ENCODE data around the gene IDUA.

Gene IDUA

DNA sequence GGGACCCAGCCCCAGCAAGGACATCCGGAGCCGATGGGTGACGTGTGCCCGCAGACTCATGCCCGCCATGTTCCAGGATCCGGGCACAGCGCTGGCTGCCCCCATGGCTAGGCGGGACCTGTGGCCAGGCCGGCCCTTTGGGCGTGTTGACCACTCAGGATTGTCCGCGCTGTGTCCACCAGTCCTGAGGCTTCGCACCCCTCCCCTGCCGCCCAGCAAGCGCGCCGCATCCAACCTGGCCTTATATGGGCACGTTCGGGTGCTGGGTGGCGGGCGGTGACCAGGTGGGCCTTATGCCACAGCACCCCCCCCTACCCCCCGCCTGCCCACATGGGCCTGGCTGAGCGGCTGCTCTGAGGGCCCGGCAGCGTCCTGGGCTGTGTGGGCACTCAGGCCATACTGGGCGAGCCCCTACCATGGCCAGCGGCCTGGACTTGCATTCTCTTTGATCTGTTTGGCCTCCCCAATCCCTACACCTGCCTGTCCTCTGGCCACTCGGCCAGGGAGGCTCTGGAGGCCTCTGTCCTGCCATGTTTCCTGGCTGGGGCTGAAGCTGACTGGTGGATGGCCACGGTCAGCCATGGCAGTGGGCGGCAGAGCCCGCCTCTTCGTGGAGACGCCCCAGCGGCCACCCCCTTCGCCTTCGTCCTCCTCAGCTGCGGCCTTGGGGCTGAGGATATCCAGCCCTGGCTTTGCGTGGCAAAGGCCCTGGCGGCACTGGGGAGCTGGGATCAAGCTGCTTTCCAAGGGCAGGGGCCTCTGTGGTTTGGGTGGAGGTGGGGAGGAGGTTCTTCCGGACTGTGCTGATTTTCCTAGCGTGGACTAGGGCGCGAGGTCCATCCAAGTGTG, 26.6 kb downstream of the IDUA start:
- no peaks in the 10 kb centered on the region for H3K4me1 ChIP-seq (ENCODE audit: insufficient read depth, low read length)
- H3K4me3 ChIP-seq (ENCODE audit: low read length): no peak overlapping the region
- H3K27me3 ChIP-seq (ENCODE audit: insufficient read depth, low read length): peaks cover 39% of the 10 kb centered on the region
- no peaks in the 10 kb centered on the region for H3K36me3 ChIP-seq (ENCODE audit: insufficient read depth, low read depth, low read length)
- no peak overlapping the region for H3K27ac ChIP-seq (ENCODE audit: low read length)
- no peaks in the 10 kb centered on the region for H3K9me3 ChIP-seq (ENCODE audit: insufficient read depth, low read depth, low read length)
- no peak overlapping the region for H3K9ac ChIP-seq (ENCODE audit: low read depth, low read length)

DNA sequence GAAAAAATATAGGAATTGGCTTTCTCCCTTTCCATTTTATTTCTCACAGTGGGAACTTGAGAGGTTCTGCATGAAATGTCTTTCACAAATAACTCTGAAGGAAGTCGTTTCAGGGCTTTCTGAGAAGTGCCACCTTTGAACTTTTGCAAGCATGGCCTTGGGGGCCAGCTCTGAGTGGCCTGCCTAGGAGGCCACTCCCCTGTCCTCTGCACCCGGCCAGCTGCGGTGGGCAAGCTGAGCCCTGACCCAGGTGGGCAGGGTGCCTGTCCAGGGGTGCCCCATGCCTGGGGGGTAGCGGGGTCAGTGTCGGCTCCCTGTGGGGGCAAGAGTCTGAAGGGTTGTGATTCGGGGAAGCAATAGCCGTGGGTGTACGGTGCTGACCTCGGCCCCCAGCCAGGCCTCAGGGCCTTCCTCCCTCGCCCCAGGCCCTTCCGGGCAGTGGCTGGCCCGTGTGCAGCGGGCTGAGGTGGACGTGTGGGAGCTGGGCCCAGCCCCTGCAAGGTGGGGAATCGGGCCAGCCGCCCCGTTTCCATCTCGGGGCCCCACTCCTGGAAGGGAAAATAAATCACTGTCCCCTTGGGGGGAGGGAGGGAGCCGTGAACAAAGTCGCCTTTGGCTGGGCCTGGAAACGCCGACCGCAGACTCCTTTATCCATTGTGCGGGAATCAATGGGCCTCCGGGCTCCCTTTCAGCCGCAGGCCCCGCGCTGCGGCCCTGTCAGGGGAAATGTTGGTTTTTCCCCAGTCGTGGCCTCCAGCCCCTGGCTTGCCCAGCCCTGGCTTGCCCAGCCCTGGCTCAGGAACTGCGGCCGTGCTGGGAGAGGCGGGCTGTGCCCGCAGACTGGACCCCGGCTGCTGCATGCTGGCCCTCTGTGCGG, 27.7 kb downstream of the IDUA start:
- Histone ChIP-seq H3K9me3 (ENCODE audit: insufficient read depth, low read depth, low read length) (no peaks in the 10 kb centered on the region), H3K27me3 (ENCODE audit: insufficient read depth, low read length) (peaks cover 30% of the 10 kb centered on the region), H3K4me3 (ENCODE audit: low read length) (no peak overlapping the region), H3K9ac (ENCODE audit: low read depth, low read length) (no peak overlapping the region), H3K4me1 (ENCODE audit: insufficient read depth, low read length) (no peaks in the 10 kb centered on the region), H3K27ac (ENCODE audit: low read length) (no peak overlapping the region), H3K36me3 (ENCODE audit: insufficient read depth, low read depth, low read length) (no peaks in the 10 kb centered on the region)

DNA sequence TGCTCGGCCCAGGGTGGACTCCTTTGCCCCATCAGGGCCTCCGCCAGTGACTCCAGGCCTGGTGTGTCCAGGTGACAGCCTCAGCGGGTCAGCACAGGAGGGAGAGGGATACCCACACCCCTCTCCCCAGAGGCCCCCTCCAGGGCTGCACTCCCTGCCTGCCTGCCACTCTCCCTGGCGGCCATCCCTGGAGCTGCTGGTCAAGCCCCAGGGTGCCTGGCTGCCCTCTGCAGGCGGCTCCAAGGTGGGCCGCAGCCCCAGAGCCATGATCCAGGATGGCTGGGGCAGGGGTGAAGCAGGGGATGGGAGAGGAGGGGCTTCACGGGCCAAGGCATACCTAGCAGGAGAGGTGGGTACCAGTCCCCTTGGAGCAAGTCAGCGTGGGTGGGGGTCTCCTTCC, 28.3 kb downstream of the IDUA start:
- H3K9ac ChIP-seq (ENCODE audit: low read depth, low read length): no peak overlapping the region
- H3K27ac ChIP-seq (ENCODE audit: low read length): no peak overlapping the region
- H3K4me3 ChIP-seq (ENCODE audit: low read length): no peak overlapping the region
- no peaks in the 10 kb centered on the region for H3K9me3 ChIP-seq (ENCODE audit: insufficient read depth, low read depth, low read length)
- no peaks in the 10 kb centered on the region for H3K36me3 ChIP-seq (ENCODE audit: insufficient read depth, low read depth, low read length)
- H3K27me3 ChIP-seq (ENCODE audit: insufficient read depth, low read length): peaks cover 25% of the 10 kb centered on the region
- no peaks in the 10 kb centered on the region for H3K4me1 ChIP-seq (ENCODE audit: insufficient read depth, low read length)

DNA sequence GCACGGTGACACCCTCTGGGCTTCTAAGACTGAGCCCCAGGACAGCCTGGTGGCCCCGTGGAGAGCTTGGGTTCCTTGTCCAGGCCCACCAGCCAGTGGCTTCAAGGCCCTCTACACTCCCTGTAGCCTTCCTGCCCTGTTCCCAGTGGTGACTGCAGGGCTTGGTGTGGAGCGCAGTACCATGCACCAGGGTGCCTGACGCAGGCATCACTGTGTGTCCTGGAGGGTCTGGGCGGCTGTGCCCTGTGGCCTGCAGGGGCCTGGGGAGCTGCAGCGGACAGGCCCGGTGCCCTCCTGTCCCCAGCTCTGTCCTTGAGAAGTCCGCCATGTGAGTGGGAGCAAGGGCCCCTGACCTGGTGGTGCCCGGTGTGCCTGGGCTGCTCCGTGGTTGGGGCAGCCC, 28.9 kb downstream of the IDUA start:
- no peak overlapping the region for H3K4me3 ChIP-seq (ENCODE audit: low read length)
- no peaks in the 10 kb centered on the region for H3K36me3 ChIP-seq (ENCODE audit: insufficient read depth, low read depth, low read length)
- no peak overlapping the region for H3K9ac ChIP-seq (ENCODE audit: low read depth, low read length)
- H3K27ac ChIP-seq (ENCODE audit: low read length): no peak overlapping the region
- H3K4me1 ChIP-seq (ENCODE audit: insufficient read depth, low read length): no peaks in the 10 kb centered on the region
- peaks cover 19% of the 10 kb centered on the region for H3K27me3 ChIP-seq (ENCODE audit: insufficient read depth, low read length)
- H3K9me3 ChIP-seq (ENCODE audit: insufficient read depth, low read depth, low read length): no peaks in the 10 kb centered on the region

DNA sequence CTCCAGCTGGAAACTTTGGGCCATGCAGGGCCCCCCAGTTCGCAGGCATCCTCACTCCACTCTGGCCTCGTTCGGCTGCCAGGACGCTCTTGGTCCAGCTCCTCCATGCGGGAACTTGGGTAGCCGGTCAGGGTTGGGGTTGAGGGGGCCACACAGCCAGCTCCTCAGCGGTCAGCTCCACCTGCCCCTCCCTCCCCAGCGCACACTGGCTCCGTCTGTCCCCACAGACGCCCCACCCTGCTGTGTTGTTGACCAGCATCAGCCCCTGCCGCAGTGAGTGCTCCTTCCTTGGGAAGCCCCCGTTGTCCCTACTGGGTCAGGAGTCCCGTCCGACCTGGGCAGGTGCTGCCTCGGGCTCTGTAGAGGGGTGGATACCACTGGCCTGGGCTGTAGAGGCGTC, 30.4 kb downstream of the IDUA start:
- Histone ChIP-seq H3K9ac (ENCODE audit: low read depth, low read length) (no peak overlapping the region), H3K27ac (ENCODE audit: low read length) (no peak overlapping the region), H3K4me3 (ENCODE audit: low read length) (no peak overlapping the region), H3K27me3 (ENCODE audit: insufficient read depth, low read length) (peaks cover 15% of the 10 kb centered on the region), H3K4me1 (ENCODE audit: insufficient read depth, low read length) (no peaks in the 10 kb centered on the region), H3K9me3 (ENCODE audit: insufficient read depth, low read depth, low read length) (no peaks in the 10 kb centered on the region), H3K36me3 (ENCODE audit: insufficient read depth, low read depth, low read length) (no peaks in the 10 kb centered on the region)

DNA sequence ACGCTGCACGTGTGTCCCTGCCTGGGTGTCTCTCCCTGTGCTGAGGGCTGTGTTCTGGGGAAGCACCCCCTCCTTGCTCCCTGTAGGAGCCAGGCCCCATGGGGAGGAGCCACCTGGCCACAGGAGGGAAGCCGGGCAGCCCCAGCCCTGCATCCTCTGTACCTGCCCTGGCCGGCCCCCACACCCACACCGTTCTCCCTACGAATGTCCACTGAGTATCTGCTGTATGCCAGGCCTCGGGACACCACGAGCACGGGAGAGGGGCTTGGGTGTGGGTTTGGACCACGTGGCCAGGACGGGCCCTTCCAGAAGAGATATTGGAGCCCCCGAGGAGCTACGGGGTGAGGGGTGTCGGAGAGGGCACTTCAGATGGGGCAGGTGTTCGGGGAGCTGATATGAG, 30.9 kb downstream of the IDUA start:
- Histone ChIP-seq H3K27me3 (ENCODE audit: insufficient read depth, low read length) (peaks cover 12% of the 10 kb centered on the region), H3K36me3 (ENCODE audit: insufficient read depth, low read depth, low read length) (no peaks in the 10 kb centered on the region), H3K4me1 (ENCODE audit: insufficient read depth, low read length) (no peaks in the 10 kb centered on the region), H3K27ac (ENCODE audit: low read length) (no peak overlapping the region), H3K9me3 (ENCODE audit: insufficient read depth, low read depth, low read length) (no peaks in the 10 kb centered on the region), H3K9ac (ENCODE audit: low read depth, low read length) (no peak overlapping the region), H3K4me3 (ENCODE audit: low read length) (no peak overlapping the region)

DNA sequence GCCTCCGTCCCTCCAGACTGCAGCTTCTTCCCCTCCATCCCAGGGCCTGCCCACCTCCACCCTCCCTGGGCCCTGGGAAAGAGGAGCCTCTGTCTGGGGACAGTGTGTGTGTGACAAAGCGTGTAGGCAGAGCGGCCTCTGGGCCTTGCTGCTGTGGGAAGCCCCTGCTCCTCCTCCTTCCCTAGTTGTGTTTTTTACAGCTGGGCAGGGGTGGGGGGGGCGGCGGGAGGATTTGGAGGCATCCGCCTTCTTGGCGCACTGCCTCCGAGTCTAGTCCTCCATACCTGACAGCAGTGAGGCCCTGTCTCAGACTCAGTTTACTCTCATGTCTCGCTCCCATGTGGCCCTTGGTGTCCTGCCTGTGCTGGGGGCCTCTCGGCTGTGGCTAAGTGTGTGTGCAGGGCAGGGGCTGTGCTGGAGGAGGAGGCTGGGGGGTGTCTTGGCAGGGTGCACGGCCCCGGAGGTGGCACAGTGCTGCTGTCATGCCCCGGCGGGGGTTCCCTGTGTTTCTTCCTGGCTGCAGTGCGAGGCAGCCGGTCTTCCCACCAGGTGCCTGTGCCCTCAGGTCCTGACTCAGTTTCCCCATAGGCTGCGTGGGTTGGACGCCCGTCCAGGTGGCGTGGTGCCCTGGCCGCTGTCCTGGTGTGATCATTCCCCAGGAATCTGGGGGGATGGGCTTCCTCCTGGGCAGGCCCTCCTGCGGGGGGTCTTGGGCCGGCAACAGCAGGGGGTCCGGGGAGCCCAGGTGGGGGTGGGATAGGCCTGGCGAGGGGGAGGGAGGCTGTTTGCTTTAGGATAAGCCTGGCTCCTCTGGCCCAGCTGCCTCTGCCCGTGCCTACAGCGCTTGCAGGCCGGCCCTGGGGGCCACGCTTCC, 31.5 kb downstream of the IDUA start:
- Histone ChIP-seq H3K36me3 (ENCODE audit: insufficient read depth, low read depth, low read length) (no peaks in the 10 kb centered on the region), H3K9ac (ENCODE audit: low read depth, low read length) (no peak overlapping the region), H3K4me3 (ENCODE audit: low read length) (no peak overlapping the region), H3K27me3 (ENCODE audit: insufficient read depth, low read length) (peaks cover 8% of the 10 kb centered on the region), H3K4me1 (ENCODE audit: insufficient read depth, low read length) (no peaks in the 10 kb centered on the region), H3K9me3 (ENCODE audit: insufficient read depth, low read depth, low read length) (no peaks in the 10 kb centered on the region), H3K27ac (ENCODE audit: low read length) (no peak overlapping the region)

DNA sequence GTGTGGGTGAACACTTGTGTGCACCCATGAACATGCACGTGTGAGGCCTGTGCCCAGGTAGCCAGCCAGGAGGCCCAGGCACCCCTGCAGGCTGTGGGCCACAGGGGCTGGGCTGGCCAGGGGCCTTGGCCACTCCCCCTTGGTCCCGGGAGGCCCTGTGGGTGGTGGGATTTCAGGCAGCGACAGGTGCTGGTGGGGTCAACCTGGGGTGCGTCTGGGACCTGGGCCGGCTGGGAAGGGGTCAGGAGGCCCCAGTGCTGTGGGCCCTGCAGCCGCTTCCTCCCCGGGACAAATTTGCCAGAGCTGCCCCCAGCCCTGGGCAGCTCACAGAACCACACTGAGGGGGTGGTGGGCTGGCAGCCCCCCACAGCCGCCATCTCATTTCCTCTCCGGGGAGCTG, 32.5 kb downstream of the IDUA start:
- H3K27me3 ChIP-seq (ENCODE audit: insufficient read depth, low read length): no peaks in the 10 kb centered on the region; the same call in 1 of the 2 replicates
- H3K9ac ChIP-seq (ENCODE audit: low read depth, low read length): no peak overlapping the region
- H3K36me3 ChIP-seq (ENCODE audit: insufficient read depth, low read depth, low read length): no peaks in the 10 kb centered on the region
- H3K4me3 ChIP-seq (ENCODE audit: low read length): no peak overlapping the region
- H3K27ac ChIP-seq (ENCODE audit: low read length): no peak overlapping the region
- H3K4me1 ChIP-seq (ENCODE audit: insufficient read depth, low read length): no peaks in the 10 kb centered on the region
- H3K9me3 ChIP-seq (ENCODE audit: insufficient read depth, low read depth, low read length): no peaks in the 10 kb centered on the region

DNA sequence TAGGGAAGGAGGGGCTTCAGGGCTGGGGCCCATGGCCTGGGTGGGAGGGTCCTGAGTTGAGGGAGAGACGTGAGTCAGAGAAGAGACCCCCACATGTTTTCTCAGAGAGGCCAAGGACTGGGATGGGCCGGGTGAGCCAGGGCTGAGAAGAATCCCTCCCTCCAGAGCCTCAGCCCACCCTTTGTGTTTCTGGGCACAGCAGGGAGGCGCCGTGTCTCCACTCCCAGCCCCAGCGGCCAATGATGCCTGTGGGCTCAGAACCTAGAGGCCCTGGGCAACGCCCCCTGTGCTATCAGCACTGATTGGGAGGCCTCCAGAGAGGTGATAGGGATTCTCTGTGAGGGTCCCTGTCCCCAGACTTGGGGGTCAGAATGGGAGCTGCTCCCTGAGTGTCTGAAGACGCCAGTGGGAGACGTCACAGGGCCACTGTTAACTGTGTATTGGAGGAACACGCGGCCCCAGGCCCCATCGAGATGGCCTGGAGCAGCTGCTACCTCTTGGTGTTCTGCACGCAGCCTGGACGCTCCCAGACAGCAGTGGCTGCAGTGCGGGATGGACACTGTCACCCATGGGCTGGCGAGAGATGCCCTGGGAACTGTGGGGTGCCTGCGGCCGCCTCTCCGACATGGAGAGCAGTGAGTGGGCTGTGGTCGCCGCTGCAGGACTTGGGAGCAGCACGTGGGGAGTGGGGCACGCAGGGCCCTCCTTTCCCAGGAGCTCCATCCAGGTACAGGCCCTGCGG, 33.1 kb downstream of the IDUA start:
- Histone ChIP-seq H3K27me3 (ENCODE audit: insufficient read depth, low read length) (no peaks in the 10 kb centered on the region; the same call in 1 of the 2 replicates), H3K36me3 (ENCODE audit: insufficient read depth, low read depth, low read length) (no peaks in the 10 kb centered on the region), H3K4me1 (ENCODE audit: insufficient read depth, low read length) (no peaks in the 10 kb centered on the region), H3K9me3 (ENCODE audit: insufficient read depth, low read depth, low read length) (no peaks in the 10 kb centered on the region), H3K9ac (ENCODE audit: low read depth, low read length) (no peak overlapping the region), H3K27ac (ENCODE audit: low read length) (no peak overlapping the region), H3K4me3 (ENCODE audit: low read length) (no peak overlapping the region)

DNA sequence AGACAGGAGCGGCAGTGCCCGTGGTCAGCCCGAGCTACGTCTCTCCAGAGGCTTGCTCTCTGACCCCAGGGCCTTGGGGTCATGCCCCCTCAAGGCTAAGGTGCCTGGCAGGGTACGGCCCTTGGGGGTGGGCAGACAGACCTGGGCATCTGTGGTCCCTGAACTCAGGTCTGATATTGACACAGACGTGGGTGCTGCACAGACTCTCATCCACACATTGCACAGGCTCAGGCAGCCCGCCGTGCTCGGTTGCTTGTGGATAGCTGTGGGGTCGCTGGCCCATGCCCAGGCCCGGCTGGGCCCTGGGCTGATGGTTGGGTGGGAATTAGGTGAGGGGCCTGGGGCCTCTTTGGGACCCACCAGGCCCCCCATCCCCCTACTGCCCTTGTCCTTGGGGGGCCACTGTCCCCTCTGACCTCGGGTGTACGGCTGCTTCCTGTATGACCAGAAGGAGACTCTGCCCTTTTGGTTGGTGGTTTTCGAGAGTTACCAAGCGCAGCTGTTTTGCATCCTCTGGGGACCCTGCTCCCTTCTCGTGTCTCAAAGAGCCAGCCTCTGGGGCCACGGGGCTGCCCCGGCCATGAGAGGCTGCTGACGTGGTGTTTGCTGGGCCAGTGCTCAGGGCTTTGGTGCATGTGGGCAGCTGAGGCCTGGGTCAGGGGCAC, 34.7 kb downstream of the IDUA start:
- no peaks in the 10 kb centered on the region for H3K4me1 ChIP-seq (ENCODE audit: insufficient read depth, low read length)
- peaks cover 9% of the 10 kb centered on the region; the same call in 1 of the 2 replicates for H3K36me3 ChIP-seq (ENCODE audit: insufficient read depth, low read depth, low read length)
- H3K9ac ChIP-seq (ENCODE audit: low read depth, low read length): no peak overlapping the region
- no peaks in the 10 kb centered on the region for H3K9me3 ChIP-seq (ENCODE audit: insufficient read depth, low read depth, low read length)
- H3K27ac ChIP-seq (ENCODE audit: low read length): no peak overlapping the region
- H3K4me3 ChIP-seq (ENCODE audit: low read length): no peak overlapping the region
- H3K27me3 ChIP-seq (ENCODE audit: insufficient read depth, low read length): no peaks in the 10 kb centered on the region; the same call in 1 of the 2 replicates

Data from iPS-20b (cell line).